ENCODE measurements around the gene NEURL2.
"Not testable (repeated sequence)": the region's sequence is repeated elsewhere in the genome, so short reads cannot be mapped to it uniquely, and the experiment has no call there.

NEURL2 gene

GRCh38 chr20:45874576-45874975, 16.4 kb downstream of the NEURL2 start:
- DNase-seq (ENCODE audit: low read depth, low spot score) = no peak

DNA sequence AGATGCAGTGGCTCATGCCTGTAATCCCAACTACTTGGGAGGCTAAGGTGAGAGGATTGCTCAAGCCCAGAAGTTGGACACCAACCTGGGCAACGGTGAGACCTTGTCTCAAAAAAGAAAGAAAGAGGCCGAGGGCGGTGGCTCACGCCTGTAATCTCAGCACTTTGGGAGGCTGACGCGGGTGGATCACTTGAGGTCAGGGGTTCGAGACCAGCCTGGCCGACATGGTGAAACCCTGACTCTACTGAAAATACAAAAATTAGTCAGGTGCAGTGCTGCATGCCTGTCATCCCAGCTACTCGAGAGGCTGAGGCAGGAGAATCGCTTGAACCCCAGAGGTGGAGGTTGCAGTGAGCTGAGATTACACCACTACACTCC, 16.9 kb downstream of the NEURL2 start:
- not testable (repeated sequence) for DNase-seq (ENCODE audit: low read depth, low spot score)

DNA sequence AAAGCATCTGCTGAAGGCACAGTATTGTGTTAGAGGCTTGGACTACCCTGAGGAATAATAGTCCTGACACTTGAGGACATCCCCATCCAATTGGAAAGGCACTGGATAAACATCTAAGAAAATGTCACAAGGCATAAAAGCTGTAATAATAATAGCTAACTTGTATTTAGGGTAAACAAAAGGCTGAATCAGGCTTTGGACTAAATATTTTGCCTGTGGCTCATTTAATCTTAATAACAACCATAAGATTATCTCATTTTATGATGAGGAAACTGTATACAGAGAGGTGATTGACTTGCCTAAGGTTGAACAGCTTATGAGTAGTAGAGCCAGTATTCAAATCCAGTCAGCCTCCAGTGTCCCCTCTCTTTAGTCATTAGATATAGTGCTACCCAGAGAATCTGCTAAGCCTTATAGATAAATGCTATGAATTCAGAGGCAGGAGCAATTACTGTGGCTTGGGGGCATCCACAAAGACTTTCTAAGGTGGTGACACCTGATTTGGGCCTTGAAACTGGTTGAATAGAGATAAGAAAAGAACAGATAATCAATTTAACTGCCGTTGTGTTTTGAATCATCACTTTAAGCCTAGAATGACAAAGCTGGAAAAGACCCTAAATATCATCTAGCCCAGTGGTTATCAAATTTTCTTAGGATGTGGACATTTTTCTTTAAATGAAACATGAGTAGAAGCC, 17.5 kb downstream of the NEURL2 start:
- no peak for DNase-seq (ENCODE audit: low read depth, low spot score)

- DNase-seq (ENCODE audit: low read depth, low spot score) = no peak
These were observed 18.4 kb downstream of the NEURL2 start for GRCh38 chr20:45872626-45873025.

GRCh38 chr20:45867819-45868176, 23.2 kb downstream of the NEURL2 start:
- DNase-seq (ENCODE audit: low read depth, low spot score) = no peak

DNA sequence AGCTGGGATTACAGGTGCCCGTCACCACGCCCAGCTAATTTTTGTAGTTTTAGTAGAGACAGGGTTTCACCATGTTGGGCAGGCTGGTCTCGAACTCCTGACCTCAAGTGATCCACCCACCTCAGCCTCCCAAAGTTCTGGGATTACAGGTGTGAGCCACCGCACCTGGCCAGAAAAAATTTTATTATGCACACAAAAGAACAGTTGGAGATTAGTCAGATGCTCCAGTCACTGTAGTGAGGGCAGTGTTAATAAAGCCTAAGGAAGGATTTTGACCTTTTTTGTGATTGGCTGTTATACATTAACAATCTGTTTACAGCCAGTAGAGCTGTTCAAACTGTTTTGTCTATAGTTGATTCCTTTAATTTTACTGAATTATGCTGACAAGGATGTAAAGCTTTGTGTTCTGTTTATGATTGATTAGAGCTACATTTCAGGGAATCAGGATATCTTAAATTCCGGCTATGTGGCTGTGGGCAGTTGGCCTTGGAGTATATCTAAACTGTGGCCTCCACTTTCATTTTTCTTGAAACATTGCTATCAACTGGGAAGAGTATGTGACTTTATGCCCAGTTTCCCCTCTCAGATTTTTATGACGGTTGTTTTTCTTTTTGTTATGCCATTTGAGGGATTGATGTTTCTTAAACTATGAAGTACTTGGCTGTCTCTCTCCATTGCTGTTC, 23.7 kb downstream of the NEURL2 start:
- DNase-seq (ENCODE audit: low read depth, low spot score) = no peak

GRCh38 chr20:45866454-45866853, 24.6 kb downstream of the NEURL2 start:
- no peak for DNase-seq (ENCODE audit: low read depth, low spot score)

- DNase-seq (ENCODE audit: low read depth, low spot score) = no peak
These were observed 27.2 kb downstream of the NEURL2 start for GRCh38 chr20:45863543-45864470.

DNA sequence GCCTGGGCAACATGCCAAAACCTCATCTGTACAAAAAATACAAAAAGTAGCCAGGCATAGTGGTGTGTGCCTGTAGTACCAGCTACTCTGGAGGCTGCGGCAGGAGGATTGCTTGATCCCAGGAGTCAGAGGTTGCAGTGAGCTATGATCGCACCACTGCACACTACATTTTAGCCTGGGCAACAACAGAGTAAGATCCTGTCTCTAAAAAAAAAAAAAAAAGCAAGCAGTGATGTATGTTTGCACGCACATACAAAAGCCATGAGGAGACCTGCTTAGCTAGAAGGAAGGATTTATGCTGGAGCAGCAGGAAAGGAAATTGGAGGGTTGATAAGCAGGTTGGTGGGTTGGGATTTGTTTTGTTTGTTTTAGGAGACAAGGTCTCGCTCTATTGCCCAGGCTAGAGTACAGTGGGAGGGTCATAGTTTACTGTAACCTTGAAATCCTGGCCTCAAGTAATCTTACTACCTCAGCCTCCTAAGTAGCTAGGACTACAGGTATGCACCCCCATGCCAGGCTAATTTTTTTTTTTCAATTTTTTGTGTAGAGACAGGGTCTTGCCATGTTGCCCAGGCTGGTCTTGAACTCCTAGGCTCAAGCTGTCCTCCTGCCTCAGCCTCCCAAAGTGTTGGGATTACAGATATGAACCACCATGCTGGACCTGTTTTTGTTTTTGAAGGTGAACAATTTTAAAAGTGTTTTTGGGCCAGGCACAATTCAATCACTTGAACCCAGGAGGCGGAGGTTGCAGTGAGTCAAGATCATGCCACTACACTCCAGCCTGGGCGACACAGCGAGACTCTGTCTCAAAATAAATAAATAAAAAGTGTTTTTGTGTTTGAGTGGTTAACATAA, 29.6 kb downstream of the NEURL2 start:
- DNase-seq (ENCODE audit: low read depth, low spot score) = no peak

- no peak for DNase-seq (ENCODE audit: low read depth, low spot score)
These were observed 30.3 kb downstream of the NEURL2 start for GRCh38 chr20:45860560-45861220.

GRCh38 chr20:45859916-45860315, 31.1 kb downstream of the NEURL2 start:
- DNase-seq (ENCODE audit: low read depth, low spot score) = no peak

DNA sequence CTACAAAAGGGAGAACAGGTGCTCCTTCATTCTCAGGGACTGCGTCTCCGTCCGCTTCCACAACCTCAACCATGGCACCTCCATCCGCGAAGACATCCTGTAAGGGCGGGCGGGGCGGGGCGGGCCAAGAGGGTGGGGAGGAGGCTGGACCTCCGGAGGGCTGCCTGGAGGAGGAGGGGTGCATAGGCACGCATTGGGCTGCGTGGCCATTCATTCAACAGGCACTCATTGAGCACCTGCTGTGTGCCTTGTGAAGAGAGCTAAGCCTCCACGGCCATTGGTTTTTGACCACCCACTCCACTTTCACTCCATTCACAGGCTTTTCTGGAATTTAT, 33.2 kb downstream of the NEURL2 start:
- DNase-seq (ENCODE audit: low read depth, low spot score) = no peak

DNA sequence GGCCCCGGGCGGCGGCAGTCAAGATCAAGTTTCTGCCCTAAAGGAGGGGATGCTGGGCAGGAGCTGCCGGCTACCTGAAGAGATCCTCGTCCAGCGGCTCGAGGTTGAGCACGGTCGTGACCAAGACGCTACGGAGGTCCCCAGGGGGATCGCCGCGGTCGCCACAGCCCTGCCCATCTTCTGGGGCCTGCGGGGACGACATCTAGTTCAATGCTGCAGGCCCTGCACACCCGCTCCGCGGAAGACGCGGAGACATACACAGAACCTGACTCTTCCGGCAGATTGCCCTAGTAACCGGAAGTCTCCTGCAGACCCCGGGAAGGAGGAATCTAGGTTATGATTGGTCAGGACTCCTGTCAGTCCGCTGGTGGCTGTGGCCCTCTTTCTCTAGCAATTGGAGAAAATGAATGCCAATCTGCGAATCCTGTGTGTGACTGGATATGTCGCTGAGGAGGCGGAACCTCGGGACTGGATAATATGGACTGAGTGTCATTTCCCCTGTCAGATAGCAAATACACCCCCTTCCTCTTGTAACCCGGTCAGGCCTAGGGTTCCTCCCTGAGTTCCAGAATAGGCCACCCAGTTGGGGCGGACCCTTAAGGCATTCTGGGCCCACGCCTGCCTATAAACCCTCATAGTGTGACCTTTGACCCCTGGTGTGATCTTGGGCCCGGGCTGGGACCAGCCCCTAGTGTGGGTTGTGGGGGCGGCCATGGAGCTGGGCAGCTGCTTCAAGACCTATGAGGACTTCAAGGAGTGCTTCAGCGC, 33.7 kb downstream of the NEURL2 start, which contains the start of the genes ACOT8 and ZSWIM3:
Gene ACOT8, minus strand, starts transcription at position 279 of the 768 bp plus-strand sequence. Its CDS starts 77 bp downstream, at position 202.
Gene ZSWIM3, plus strand, starts transcription at position 501 of the 768 bp plus-strand sequence. Its CDS starts 212 bp downstream, at position 713.
- peak; percentile 100 for DNase-seq (ENCODE audit: low read depth, low spot score)

- DNase-seq (ENCODE audit: low read depth, low spot score) = no peak
These were observed 37.5 kb downstream of the NEURL2 start for GRCh38 chr20:45853484-45853883.

GRCh38 chr20:45852326-45852725, 38.7 kb downstream of the NEURL2 start:
- DNase-seq (ENCODE audit: low read depth, low spot score) = no peak

DNA sequence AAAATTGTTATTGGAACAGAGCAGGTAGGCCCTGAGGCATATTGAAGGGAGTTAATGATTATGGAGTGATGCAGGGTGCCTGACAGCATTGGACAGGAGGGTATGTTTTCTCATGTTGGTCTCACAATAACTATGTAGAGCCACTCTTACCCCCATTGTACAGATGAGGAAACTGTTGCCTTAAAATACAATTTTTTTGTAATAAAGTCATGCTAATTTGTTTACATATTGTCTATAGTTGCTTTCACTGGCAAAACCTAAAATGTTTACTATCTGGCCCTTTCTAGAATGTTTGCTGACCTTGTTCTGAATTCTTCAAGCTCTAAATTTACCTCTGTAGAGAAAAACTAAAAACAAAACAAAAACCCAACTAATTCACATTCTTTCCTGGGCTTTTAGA, 39.5 kb downstream of the NEURL2 start:
- no peak for DNase-seq (ENCODE audit: low read depth, low spot score)

DNA sequence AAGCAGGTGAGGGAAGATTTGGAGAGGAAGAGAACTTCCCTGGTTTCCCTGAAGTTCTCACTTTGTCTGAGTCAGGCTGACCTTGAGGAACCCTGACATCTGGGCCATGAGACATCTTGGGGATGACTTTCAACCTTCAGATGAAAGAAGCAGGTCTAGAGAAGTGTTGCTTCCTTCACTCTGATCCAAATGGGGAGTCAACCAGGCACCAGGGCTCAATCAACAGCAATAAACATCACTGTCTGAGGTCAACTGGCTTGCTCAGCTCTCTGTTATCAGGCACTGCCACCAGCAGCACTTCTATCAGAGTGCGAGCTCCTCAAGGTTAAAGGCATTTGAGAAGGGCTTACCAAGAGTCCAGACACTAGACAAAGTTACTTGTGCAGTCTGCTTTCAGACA, 40.1 kb downstream of the NEURL2 start:
- DNase-seq (ENCODE audit: low read depth, low spot score) = no peak

GRCh38 chr20:45850238-45850637, 40.8 kb downstream of the NEURL2 start:
- no peak for DNase-seq (ENCODE audit: low read depth, low spot score)

GRCh38 chr20:45848969-45849582, 41.9 kb downstream of the NEURL2 start:
- DNase-seq (ENCODE audit: low read depth, low spot score) = no peak

GRCh38 chr20:45848421-45848820, 42.6 kb downstream of the NEURL2 start:
- DNase-seq (ENCODE audit: low read depth, low spot score) = no peak

Measured in iPS DF 19.7 (cell line).